Amniotic epithelial cell (primary cell): ENCODE results near the gene THADA.

Experiments
- DNase-seq: peaks from one replicate; pipeline ENCODE4 v3.0.0-alpha.2; 2010; ENCODE audit warnings: low read depth

The THADA gene

DNA sequence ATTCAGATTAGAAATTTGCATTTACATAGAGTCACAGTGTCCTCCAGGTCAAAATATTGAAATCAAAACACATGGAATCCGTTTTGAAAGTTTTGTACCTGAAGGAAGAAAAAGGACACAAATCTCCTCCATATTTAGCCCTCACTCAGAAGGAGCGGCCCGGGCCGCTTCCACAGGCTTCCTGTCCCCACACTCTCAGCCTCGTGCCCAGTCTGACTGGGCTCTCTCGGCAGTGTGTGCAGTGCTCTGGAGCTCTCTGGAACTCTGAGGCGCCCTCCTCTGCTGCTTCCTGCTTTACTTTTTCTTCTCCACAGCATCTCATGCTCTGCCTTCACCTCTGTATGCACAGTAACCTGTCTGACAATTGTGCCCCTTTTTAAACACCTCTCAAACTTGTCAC, 347.2 kb downstream of the THADA start:
- no peak for DNase-seq

DNA sequence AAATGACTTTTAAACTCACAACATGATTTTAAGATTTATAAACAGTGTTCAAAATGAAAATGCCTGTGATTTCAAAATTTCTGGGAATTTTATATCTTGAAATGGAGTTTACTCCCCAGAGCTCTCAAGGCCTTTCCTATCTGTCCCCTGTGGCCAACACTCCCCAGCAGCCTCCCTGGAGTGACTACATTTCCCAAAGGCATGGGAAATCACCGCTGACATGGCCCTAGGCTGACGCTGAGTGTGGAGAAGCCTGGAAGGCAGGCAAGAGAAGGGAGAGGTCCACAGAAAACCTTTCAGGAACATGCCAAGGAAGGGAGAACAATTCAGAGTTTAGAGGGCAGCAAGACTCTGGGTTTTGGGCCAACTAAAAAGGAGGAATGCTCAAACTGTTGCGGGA, 349.2 kb downstream of the THADA start:
- no peak for DNase-seq

GRCh38 chr2:43241558-43241957, 354.3 kb downstream of the THADA start:
- no peak for DNase-seq

- DNase-seq, result no peak
Measured at GRCh38 chr2:43240766-43241150, 355.1 kb downstream of the THADA start.

- DNase-seq, result no peak
Measured at GRCh38 chr2:43239981-43240765, 355.7 kb downstream of the THADA start.

- peak; percentile 59 for DNase-seq
Measured at GRCh38 chr2:43238813-43239212, 357.0 kb downstream of the THADA start.

GRCh38 chr2:43238176-43238575, 357.7 kb downstream of the THADA start:
- no peak for DNase-seq

- DNase-seq, result no peak
Measured at GRCh38 chr2:43233218-43234212, 362.3 kb downstream of the THADA start.

DNA sequence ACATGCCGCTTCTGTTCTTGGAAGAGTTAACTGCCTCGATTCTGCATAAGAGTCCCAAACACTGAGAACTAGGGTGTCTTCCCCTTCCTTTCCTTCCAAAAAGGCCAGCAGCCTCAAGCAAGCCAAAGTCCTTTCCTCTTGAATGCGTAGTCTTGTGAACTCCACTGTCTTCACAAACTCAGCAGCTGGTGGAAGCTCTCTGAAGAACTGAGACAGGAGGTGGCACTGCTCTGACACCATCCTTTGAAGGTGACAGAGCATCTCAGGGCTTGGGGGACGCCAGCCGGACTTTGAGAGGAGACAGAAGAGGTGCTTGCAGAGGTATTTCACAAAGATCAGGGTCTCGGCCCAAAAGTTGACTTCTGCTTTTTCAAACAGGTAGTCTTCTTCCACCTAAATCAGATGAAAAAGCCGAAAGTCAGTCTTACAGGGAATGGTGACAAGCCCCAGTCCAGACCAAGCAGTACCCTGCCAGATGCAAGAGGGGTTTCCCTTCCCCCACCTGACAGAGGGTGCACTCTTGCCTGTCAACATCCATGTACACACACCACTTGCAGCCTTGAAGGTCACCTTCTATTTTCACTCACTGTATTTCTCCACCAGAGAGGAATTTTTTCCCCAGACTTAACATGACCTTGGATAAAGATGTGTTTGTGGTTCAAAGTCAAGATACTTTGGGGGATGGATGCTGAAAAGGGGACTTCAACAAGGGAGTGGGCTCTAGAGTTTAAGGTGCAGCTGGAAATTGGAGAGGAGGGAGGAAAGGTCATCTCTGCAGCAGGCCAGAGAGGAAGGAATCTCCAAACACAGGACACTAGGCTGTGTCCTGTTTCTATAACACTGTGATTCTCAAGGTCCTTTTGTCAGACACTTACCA, 364.6 kb downstream of the THADA start:
- DNase-seq, result no peak

DNA sequence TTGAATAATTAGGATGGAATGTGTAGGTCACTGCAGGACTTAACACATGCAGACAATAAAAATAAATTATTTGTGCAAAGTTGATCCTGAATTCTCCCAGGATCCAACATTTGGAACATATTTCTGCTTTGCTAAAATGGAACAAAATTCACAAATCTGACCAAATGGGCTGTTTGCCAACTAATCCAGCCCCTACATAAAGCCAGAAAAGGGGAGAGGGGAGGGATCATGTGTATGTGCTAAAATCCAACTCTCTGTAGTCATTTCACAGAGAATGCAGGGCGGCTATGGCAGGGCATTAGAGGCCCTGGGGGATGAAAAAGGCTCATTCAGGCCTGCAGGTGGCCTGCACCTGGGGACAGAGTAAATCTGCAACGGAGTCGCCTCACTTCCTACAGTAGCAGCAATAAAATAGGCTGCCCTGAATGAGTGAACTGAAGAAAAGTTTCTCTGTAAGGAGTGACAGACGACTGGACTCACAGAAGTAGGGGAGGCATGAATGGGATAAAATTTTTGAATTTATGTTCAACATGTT, 365.4 kb downstream of the THADA start:
- DNase-seq, result no peak

- peak; percentile 36 for DNase-seq
Measured at GRCh38 chr2:43228756-43229659, 366.8 kb downstream of the THADA start.

DNA sequence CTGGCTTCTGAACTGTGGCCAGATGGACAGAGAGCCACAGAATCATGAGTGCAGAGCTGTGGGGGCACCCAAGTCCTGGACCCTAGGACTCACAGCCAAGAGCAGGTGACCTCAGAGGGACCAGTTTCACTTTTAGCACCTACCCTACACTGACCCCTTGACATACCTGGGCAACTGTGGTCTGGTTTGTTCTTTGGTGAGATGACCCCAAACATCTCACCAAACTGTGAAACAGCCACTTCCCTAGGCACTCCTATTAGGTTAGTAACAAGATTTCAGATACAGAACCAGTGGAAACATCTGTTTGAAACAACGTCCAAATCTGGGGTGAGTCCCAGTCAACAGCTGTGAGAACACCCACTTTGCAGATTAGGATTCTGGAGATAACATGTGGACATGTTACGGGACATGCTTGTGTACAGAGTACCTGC, 367.5 kb downstream of the THADA start:
- DNase-seq, result no peak

- DNase-seq, result no peak
Measured at GRCh38 chr2:43227830-43228281, 368.0 kb downstream of the THADA start.

DNA sequence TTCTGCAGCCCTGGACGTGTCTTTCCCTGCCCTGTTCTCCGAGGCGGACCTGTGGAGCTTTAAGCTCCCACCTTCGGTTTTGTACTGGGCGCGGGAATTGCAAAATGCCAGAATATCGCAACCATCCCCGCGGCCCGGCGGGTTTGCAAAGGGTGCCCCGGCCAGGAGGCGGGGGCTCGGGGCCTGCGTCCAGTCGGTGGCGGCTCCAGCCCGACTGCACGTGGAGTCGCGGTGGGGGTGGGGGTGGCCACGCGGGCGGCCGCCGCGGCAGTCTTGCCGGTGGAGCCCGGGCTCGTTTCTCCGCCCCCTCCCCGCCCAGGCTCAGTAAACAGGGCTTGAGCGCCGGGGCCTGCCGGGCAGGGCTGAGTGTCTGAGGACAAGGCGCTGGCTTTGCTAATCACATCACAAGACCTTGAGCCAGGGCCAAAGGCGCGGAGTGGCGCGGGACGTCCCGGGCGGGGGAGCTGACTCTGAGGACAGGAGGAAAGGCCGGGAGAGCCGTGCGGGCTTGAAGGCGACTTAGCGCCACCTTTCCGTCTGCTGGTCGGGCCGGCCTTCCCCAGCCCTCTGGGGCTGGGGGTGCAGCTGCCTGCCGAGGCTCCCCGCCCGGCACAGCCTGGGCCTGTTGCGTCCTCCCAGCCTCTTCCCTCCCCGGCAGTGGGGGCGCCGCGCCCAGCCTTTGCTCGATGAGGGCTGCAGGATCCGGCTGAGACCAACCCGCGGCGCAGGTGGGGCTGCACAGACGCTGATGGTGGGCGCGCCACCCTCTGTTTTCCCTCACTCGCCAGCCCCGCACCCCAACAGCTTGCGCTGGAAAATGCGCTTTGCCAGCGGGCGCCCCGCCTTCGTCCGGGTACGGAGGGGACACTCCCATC, 368.6 kb downstream of the THADA start:
- peak; percentile 77 for DNase-seq

DNA sequence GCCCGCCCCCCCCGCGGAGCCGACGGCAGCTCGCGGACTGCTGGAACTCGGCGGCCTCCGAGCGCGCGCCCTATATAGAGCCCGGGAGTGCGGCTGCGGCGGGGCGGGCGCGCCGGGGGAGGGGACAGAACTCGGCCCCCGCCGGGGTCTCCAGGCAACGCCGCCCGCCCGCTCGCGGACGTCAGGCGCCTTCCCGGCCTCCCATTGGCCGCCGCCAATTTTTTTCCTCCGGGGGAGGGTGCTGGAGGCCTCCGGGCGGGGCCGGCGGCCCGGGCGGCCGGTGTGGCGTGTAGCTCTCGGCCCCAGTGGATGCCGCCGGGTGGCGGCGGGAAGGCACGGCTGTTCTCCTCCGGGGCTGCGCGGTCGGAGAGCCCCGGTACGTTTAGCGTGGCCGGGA, 369.3 kb downstream of the THADA start, which contains the start of gene ZFP36L2:
ZFP36L2 (minus strand) TSS at position 49 of the 397 bp plus-strand sequence. CDS start 291 bp downstream, outside the sequence.
- peak; percentile 90 for DNase-seq

DNA sequence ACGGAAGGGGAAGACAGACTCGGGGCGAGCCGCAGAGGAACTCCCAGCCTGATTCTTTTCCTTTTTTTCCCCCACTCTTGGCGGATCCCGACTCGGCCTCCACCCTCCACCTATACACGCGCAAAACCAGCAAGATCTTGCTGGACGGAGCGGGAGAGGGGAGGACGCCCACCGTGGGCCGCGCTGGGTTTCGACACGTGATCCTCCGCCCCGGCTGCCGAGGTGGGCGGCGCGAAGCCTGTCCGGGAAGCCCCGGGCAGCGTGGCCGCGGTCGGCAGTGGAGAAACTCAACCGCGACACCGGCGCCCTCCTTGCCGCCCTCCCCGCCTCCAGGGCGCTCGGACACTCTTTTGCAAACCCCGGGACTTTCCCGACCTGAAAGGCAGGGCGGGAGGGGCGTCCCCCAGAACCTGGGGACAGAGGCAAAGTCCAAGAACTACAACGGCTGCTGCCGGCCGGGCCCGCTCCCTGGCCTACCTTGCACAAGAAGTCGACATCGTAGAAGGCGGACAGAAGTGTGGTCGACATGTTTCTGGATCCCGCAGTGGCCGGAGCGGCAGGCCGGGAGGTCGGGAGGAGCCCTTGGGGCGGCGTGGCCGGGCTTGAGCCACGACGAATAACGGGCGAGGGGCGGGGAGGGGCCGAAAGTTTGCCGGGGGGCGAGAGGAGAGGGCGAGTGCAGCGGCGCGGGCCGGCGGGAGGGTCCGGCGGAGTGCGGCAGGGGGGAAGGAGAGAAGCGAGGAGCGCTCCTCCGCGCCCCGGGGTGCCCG, 369.9 kb downstream of the THADA start:
- peak; percentile 66 for DNase-seq

GRCh38 chr2:43225093-43225787, 370.6 kb downstream of the THADA start:
- DNase-seq, result peak; percentile 54

DNA sequence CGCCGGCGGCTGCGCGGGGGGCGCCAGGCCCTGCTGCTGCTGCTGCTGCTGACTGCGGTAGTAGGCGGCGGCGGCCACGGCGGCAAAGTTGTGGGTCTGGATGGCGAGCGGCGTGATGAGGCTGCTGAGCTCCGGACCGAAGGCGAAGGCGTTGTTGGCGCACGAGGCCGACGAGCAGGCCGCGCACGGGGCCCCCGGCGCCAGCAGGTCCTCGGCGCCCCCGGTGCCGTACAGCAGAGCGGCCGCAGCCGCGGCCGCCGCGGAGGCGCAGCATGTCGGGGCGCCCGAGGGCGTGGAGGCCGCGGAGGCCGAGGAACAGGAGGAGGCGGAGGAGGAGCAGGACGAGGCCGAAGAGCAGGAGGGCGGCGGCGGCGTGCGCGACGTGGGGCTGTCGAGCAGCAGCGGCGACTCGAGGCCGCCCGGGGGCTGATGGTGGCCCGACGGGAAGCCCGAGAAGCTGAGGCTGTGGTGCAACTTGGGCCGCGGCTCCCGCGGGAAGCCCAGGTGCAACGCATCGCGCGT, 371.2 kb downstream of the THADA start:
- peak; percentile 25 for DNase-seq
